Sigmoid colon (tissue), 4 donors: ENCODE results near the gene NUFIP1.

ENCODE experiments used
- CTCF ChIP-seq, 4 experiments: fragments of 450-650 bp in 3 of 4; fragments of 200-600 bp in 1 of 4; IDR thresholded peaks; one replicate each; pipeline ENCODE4 v1.5.1; 2016 to 2019; ENCODE audit warnings: antibody characterized with exemption in 4 of 4, mild to moderate bottlenecking in 3 of 4, moderate library complexity in 2 of 4
- POLR2A ChIP-seq, 2 donors: fragments of 450-650 bp; IDR thresholded peaks; one replicate each; pipeline ENCODE4 v1.6.1; 2016; ENCODE audit warnings: antibody characterized with exemption in 2 of 2, mild to moderate bottlenecking in 2 of 2, moderate library complexity in 2 of 2
- POLR2AphosphoS5 ChIP-seq, 4 donors: sonication (generic); formaldehyde crosslinking; IDR thresholded peaks; one replicate each; pipeline ENCODE4 v1.6.1; 2017; ENCODE audit warnings: antibody characterized with exemption in 4 of 4

DNA sequence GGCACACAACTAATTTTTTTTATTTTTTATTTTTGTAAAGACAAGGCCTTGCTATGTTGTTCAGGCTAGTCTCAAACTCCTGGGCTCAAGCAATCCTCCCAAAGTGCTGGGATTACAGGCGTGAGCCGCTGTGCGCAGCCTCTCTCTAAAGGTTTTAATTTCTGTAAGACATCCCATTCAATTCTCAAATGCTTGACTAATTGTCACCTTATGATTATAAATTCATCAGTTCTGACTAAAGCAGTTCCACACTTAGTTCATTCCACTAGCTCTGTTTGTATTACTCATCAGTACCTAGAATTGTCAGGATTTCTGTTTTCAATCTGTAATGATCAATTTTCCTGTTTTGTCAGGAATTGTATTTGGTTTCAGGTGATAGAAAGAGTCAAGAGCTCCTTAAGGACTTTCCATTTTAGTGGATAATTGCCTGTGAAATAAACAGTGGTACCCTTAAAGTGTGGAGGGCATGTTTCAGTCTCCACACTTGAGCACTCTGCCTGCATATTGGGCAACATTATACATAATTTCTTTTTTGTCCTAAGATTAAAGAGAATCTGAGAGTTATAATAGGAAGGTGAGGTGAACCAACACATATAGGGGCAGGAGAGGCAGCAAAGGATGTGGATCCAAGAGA lies 27.6 kb upstream of the NUFIP1 start:
- TF ChIP-seq CTCF (IDR thresholded peaks at IDR 0.05) (no peak), POLR2AphosphoS5 (IDR thresholded peaks at IDR 0.05) (no peak), POLR2A (IDR thresholded peaks at IDR 0.05) (no peak)
